HCT116 (cell line): ENCODE measurements around the gene CORO2B. TPM values are rescaled to one million over a fixed set of nuclear protein-coding genes. Genes with fewer than 3 reads are reported as not detected.

Experiments
- ATAC-seq: fragments of 200-7000 bp; cut with Tn5 transposase; 2 replicates; pipeline ENCODE4 v1.9.1; 2020; ENCODE audit warnings: mild to moderate bottlenecking, moderate library complexity
- BruUV-seq: library from RNA; stranded (reverse); fragments of 400-500 nt; replicated peaks from 2 replicates; lab custom pipeline; 2021; lab: Mats Ljungman, UMichigan
- CTCF ChIA-PET: fragments of 300-600 bp; sonication (Branson Sonifier 250); formaldehyde crosslinking; loops from one replicate; lab custom pipeline; 2021; ENCODE audit warnings: antibody characterized with exemption; lab: Charles Lee
- POLR2A ChIA-PET: fragments of 300-600, 350-600 bp; sonication (Branson Sonifier 250); formaldehyde crosslinking; loops from one replicate; lab custom pipeline; 2021; ENCODE audit warnings: antibody characterized with exemption; lab: Charles Lee
- RAD21 ChIA-PET, 2 experiments: fragments of 300-600 bp; sonication (Branson Sonifier 250); formaldehyde crosslinking; loops; one replicate each; lab custom pipeline; 2023; ENCODE audit warnings: low total read pairs in 2 of 2; ENCODE audit not compliant: uncharacterized antibody in 2 of 2, unreplicated experiment in 2 of 2, low non-redundant PET in 1 of 2; lab: Charles Lee
- DNase-seq: peaks from one replicate; pipeline ENCODE4 v3.0.0-alpha.2; 2010; ENCODE audit warnings: low read depth, low spot score
- H2AFZ ChIP-seq: fragments of 200-600 bp; shearing (Covaris generic), sonication (generic); 2 replicates; pipeline ENCODE4 v1.6.1; 2017; ENCODE audit warnings: low read depth, mixed run types, mixed read lengths, antibody characterized with exemption, low read length; ENCODE audit not compliant: poor library complexity, severe bottlenecking
- H3K27ac ChIP-seq: 2 replicates; pipeline ENCODE4 v1.5.1; 2012; ENCODE audit warnings: low read depth, low read length
- H3K27me3 ChIP-seq: fragments of 200-600 bp; sonication (generic); 2 replicates; pipeline ENCODE4 v1.6.1; 2016; ENCODE audit warnings: mixed run types, low read length, mixed read lengths; ENCODE audit not compliant: insufficient read depth
- H3K36me3 ChIP-seq, 2 experiments: fragments of 200-500 bp in 1 of 2; fragments of 200-600 bp in 1 of 2; sonication (Bioruptor generic) in 1 of 2; sonication (generic) in 1 of 2; 2 replicates each; pipeline versions ENCODE4 v1.5.1 to v1.6.1; 2014 to 2016; ENCODE audit warnings: low read length in 2 of 2, inconsistent platforms in 1 of 2, mixed read lengths in 1 of 2, mixed run types in 1 of 2; ENCODE audit not compliant: insufficient read depth in 2 of 2, control insufficient read depth in 1 of 2
- H3K4me1 ChIP-seq, 2 experiments: fragments of 200-600 bp in 1 of 2; sonication (generic) in 1 of 2; 2 replicates each; pipeline versions ENCODE4 v1.5.1 to v1.6.1; 2012 to 2017; ENCODE audit warnings: low read length in 2 of 2, inconsistent platforms in 1 of 2, mild to moderate bottlenecking in 1 of 2, mixed read lengths in 1 of 2, mixed run types in 1 of 2, moderate library complexity in 1 of 2; ENCODE audit not compliant: insufficient read depth in 2 of 2, control insufficient read depth in 1 of 2
- H3K4me2 ChIP-seq: fragments of 200-600 bp; sonication (generic); 2 replicates; pipeline ENCODE4 v1.6.1; 2017; ENCODE audit warnings: mixed run types, low read length, mixed read lengths
- H3K4me3 ChIP-seq, 2 experiments: fragments of 200-600 bp in 1 of 2; sonication (generic) in 1 of 2; replicated peaks in 1 of 2; 2 replicates each; pipeline ENCODE4 v1.5.1; 2011 to 2016; ENCODE audit warnings: low read length in 2 of 2, control low read depth in 1 of 2, low read depth in 1 of 2, mild to moderate bottlenecking in 1 of 2, mixed read lengths in 1 of 2, mixed run types in 1 of 2
- H3K79me2 ChIP-seq: fragments of 200-600 bp; sonication (generic); 2 replicates; pipeline ENCODE4 v1.6.1; 2017; ENCODE audit warnings: mild to moderate bottlenecking, mixed run types, low read length, moderate library complexity, mixed read lengths; ENCODE audit not compliant: insufficient read depth
- H3K9ac ChIP-seq: fragments of 200-600 bp; sonication (generic); 2 replicates; pipeline ENCODE4 v1.6.1; 2016; ENCODE audit warnings: low read length, mixed read lengths
- H3K9me2 ChIP-seq: fragments of 200-600 bp; sonication (generic), shearing (Covaris generic); 2 replicates; pipeline ENCODE4 v1.6.1; 2017; ENCODE audit warnings: mixed run types, mild to moderate bottlenecking, moderate library complexity; ENCODE audit not compliant: insufficient read depth
- H3K9me3 ChIP-seq, 2 experiments: fragments of 200-500 bp in 1 of 2; fragments of 200-600 bp in 1 of 2; sonication (Bioruptor generic) in 1 of 2; sonication (generic) in 1 of 2; 2 replicates each; pipeline ENCODE4 v1.6.1; 2014 to 2017; ENCODE audit warnings: low read length in 2 of 2, mixed read lengths in 2 of 2, inconsistent platforms in 1 of 2, low read depth in 1 of 2, mild to moderate bottlenecking in 1 of 2, mixed run types in 1 of 2, moderate library complexity in 1 of 2; ENCODE audit not compliant: control insufficient read depth in 1 of 2, insufficient read depth in 1 of 2
- H4K20me1 ChIP-seq: fragments of 200-600 bp; sonication (generic), shearing (Covaris generic); 2 replicates; pipeline ENCODE4 v1.6.1; 2017; ENCODE audit warnings: mixed run types, mild to moderate bottlenecking, moderate library complexity; ENCODE audit not compliant: insufficient read depth
- EGR1 ChIP-seq: IDR thresholded peaks from 2 replicates; pipeline ENCODE4 v1.6.1; 2012; ENCODE audit warnings: low read depth
- ELF1 ChIP-seq: IDR thresholded peaks from 2 replicates; pipeline ENCODE4 v1.6.1; 2012; ENCODE audit warnings: low read depth, borderline replicate concordance
- EZH2 ChIP-seq: fragments of 200-600 bp; sonication (generic); IDR thresholded peaks from 2 replicates; pipeline ENCODE4 v1.6.1; 2017; ENCODE audit warnings: antibody characterized with exemption, mixed run types
- FOSL1 ChIP-seq: IDR thresholded peaks from 2 replicates; pipeline ENCODE4 v1.6.1; 2012; ENCODE audit warnings: low read depth
- JUND ChIP-seq: IDR thresholded peaks from 2 replicates; pipeline ENCODE4 v1.6.1; 2012
- MAX ChIP-seq: IDR thresholded peaks from 2 replicates; pipeline ENCODE4 v1.6.1; 2012
- POLR2A ChIP-seq: IDR thresholded peaks from 2 replicates; pipeline ENCODE4 v1.7.0; 2011; ENCODE audit warnings: borderline replicate concordance; ENCODE audit not compliant: insufficient read depth, insufficient read length; ENCODE audit errors: extremely low read depth
- POLR2AphosphoS5 ChIP-seq: IDR thresholded peaks from 2 replicates; pipeline ENCODE4 v1.6.1; 2011; ENCODE audit warnings: mild to moderate bottlenecking, low read depth, low read length, moderate library complexity
- REST ChIP-seq: IDR thresholded peaks from 2 replicates; pipeline ENCODE4 v1.6.1; 2012; ENCODE audit warnings: low read depth
- SIN3A ChIP-seq: IDR thresholded peaks from 2 replicates; pipeline ENCODE4 v1.6.1; 2012; ENCODE audit warnings: low read depth
- SP1 ChIP-seq: IDR thresholded peaks from 2 replicates; pipeline ENCODE4 v1.6.1; 2012; ENCODE audit warnings: low read depth
- SRF ChIP-seq: IDR thresholded peaks from 2 replicates; pipeline ENCODE4 v1.6.1; 2012; ENCODE audit warnings: low read depth
- TCF7L2 ChIP-seq: IDR thresholded peaks from 2 replicates; pipeline ENCODE4 v1.7.0; 2011; ENCODE audit warnings: borderline replicate concordance, inconsistent platforms; ENCODE audit not compliant: insufficient read depth, insufficient read length; ENCODE audit errors: extremely low read depth
- YY1 ChIP-seq: IDR thresholded peaks from 2 replicates; pipeline ENCODE4 v1.6.1; 2011; ENCODE audit warnings: low read length, low read depth, moderate library complexity, mild to moderate bottlenecking; ENCODE audit not compliant: insufficient replicate concordance; ENCODE audit errors: extremely low read depth
- ZBTB33 ChIP-seq: IDR thresholded peaks from 2 replicates; pipeline ENCODE4 v1.6.1; 2011; ENCODE audit warnings: mild to moderate bottlenecking, low read length, moderate library complexity; ENCODE audit not compliant: insufficient replicate concordance; ENCODE audit errors: extremely low read depth
- intact Hi-C: fragments of 100-400 bp; cut with micrococcal nuclease; formaldehyde crosslinking; loops from 2 replicates; pipeline ENCODE4 v1.10.0; 2022
- total RNA-seq: library from RNA; stranded (reverse); gene quantifications from one replicate; pipeline ENCODE4 v1.2.1, GENCODE V29; 2021; ENCODE audit not compliant: unreplicated experiment

CORO2B gene
- total RNA-seq, 1 experiment from 2014 or later: 2.8 TPM

GRCh38 chr15:68719672-68720071 lies 140.9 kb downstream of the CORO2B start:
- Histone ChIP-seq H3K27ac (no peak overlapping the region), H3K79me2 (no peaks in the 10 kb centered on the region), H3K4me2 (no peak overlapping the region), H3K4me1 (no peaks in the 10 kb centered on the region), H3K36me3 (no peaks in the 10 kb centered on the region), H3K27me3 (no peaks in the 10 kb centered on the region), H3K9me2 (no peaks in the 10 kb centered on the region), H2AFZ (no peak overlapping the region), H3K9ac (no peak overlapping the region), H3K4me3 (no peak overlapping the region), H3K9me3 (no peaks in the 10 kb centered on the region), H4K20me1 (no peaks in the 10 kb centered on the region)
- no TSS peak for BruUV-seq
- intact Hi-C loops: no loop called here
- ChIA-PET RAD21 (no interaction called here), CTCF (no interaction called here), POLR2A (no interaction called here)
- no peak for TF ChIP-seq MAX
- TF ChIP-seq SP1: no peak
- TF ChIP-seq YY1: no peak
- no peak for TF ChIP-seq SRF
- no peak for TF ChIP-seq ZBTB33
- no peak for TF ChIP-seq ELF1
- TF ChIP-seq POLR2A: no peak
- TF ChIP-seq TCF7L2: no peak
- no peak for TF ChIP-seq POLR2AphosphoS5
- no peak for TF ChIP-seq JUND
- TF ChIP-seq FOSL1: no peak
- TF ChIP-seq EGR1: no peak
- no peak for TF ChIP-seq EZH2
- TF ChIP-seq REST: no peak
- TF ChIP-seq SIN3A: no peak
- DNase-seq (no peak), ATAC-seq (no peak)
